ENCODE data around the gene SAMD10. TPM values are rescaled to one million over a fixed set of nuclear protein-coding genes. Genes with fewer than 3 reads are reported as not detected.
A peak's percentile ranks its signal among the peaks of the same experiment; 100 is the strongest.

The SAMD10 gene
- total and polyA plus RNA-seq, 8 donors, result 1.3 to 7.3 (median 3.6) TPM

GRCh38 chr20:63944078-63944941 lies 35.1 kb downstream of the SAMD10 start:
- WGBS, 2 donors, result 88 to 93% methylated on average over 35 of the region's 35 CpGs
- TF ChIP-seq CTCF (IDR thresholded peaks at IDR 0.05), result no peak
- Histone ChIP-seq H3K9me3 (no peaks in the 10 kb centered on the region), H3K27me3 (no peaks in the 10 kb centered on the region), H3K4me3 (no peak overlapping the region), H3K27ac (no peak overlapping the region), H3K36me3 (peaks cover 3 to 48% (median 17%) of the 10 kb centered on the region in 3 donors), H3K4me1 (peaks cover 4 to 12% (median 7%) of the 10 kb centered on the region in 3 donors)
- no peak for ATAC-seq
- FAIRE-seq, result no peak
- intact Hi-C loops (cut with DNase I), result no loop called here
- DNase-seq, result peak in 5 of 6 donors; percentile 10 to 81 (median 56)

GRCh38 chr20:63943808-63944077 lies 35.7 kb downstream of the SAMD10 start:
- ATAC-seq (no peak), DNase-seq (peak in 1 of 6 donors; percentile 80), FAIRE-seq (no peak)
- Histone ChIP-seq H3K36me3 (peaks cover 3 to 48% (median 17%) of the 10 kb centered on the region in 3 donors), H3K4me1 (peaks cover 1 to 6% (median 2%) of the 10 kb centered on the region in 3 donors), H3K9me3 (no peaks in the 10 kb centered on the region), H3K27me3 (no peaks in the 10 kb centered on the region), H3K27ac (no peak overlapping the region), H3K4me3 (no peak overlapping the region)
- WGBS, 2 donors, result 90 to 94% methylated on average over 3 of the region's 3 CpGs
- intact Hi-C loops (cut with DNase I), result no loop called here
- no peak for TF ChIP-seq CTCF (IDR thresholded peaks at IDR 0.05)

- WGBS, 2 donors, result 72 to 77% methylated on average over 18 to 19 of the region's 19 CpGs
- no peak overlapping the region for H3K27ac ChIP-seq
- peaks cover 3 to 48% (median 17%) of the 10 kb centered on the region in 3 donors for H3K36me3 ChIP-seq
- H3K27me3 ChIP-seq, result no peaks in the 10 kb centered on the region
- no peak for TF ChIP-seq CTCF (IDR thresholded peaks at IDR 0.05)
- no peak for FAIRE-seq
- H3K4me3 ChIP-seq, result no peak overlapping the region
- peak in 1 of 4 donors; percentile 1 for ATAC-seq
- H3K9me3 ChIP-seq, result no peaks in the 10 kb centered on the region
- DNase-seq, result peak in 4 of 6 donors; percentile 12 to 82 (median 48)
- intact Hi-C loops (cut with DNase I), result no loop called here
- peaks cover 0 to 3% (median 0%) of the 10 kb centered on the region in 3 donors for H3K4me1 ChIP-seq
Measured at GRCh38 chr20:63942969-63943807, 36.3 kb downstream of the SAMD10 start.

GRCh38 chr20:63942250-63942951 lies 37.0 kb downstream of the SAMD10 start:
- intact Hi-C loops (cut with DNase I), result no loop called here
- DNase-seq (peak in 2 of 6 donors; percentile 25 to 67), ATAC-seq (no peak), FAIRE-seq (no peak)
- Histone ChIP-seq H3K27ac (no peak overlapping the region), H3K27me3 (no peaks in the 10 kb centered on the region), H3K4me3 (no peak overlapping the region), H3K9me3 (no peaks in the 10 kb centered on the region), H3K36me3 (peaks cover 3 to 48% (median 17%) of the 10 kb centered on the region in 3 donors), H3K4me1 (no peaks in the 10 kb centered on the region)
- 76 to 85% methylated on average over 28 of the region's 30 CpGs for WGBS, 2 donors
- no peak for TF ChIP-seq CTCF (IDR thresholded peaks at IDR 0.05)
